NCI-H2227 (cell line): ENCODE data around the gene ULK4.
"Not testable (repeated sequence)": the region's sequence is repeated elsewhere in the genome, so short reads cannot be mapped to it uniquely, and the experiment has no call there.

Experiments used
- DNase-seq: peaks from one replicate; lab custom pipeline; 2025; ENCODE audit not compliant: unreplicated experiment; lab: John Stamatoyannopoulos, UW

The ULK4 gene

DNA sequence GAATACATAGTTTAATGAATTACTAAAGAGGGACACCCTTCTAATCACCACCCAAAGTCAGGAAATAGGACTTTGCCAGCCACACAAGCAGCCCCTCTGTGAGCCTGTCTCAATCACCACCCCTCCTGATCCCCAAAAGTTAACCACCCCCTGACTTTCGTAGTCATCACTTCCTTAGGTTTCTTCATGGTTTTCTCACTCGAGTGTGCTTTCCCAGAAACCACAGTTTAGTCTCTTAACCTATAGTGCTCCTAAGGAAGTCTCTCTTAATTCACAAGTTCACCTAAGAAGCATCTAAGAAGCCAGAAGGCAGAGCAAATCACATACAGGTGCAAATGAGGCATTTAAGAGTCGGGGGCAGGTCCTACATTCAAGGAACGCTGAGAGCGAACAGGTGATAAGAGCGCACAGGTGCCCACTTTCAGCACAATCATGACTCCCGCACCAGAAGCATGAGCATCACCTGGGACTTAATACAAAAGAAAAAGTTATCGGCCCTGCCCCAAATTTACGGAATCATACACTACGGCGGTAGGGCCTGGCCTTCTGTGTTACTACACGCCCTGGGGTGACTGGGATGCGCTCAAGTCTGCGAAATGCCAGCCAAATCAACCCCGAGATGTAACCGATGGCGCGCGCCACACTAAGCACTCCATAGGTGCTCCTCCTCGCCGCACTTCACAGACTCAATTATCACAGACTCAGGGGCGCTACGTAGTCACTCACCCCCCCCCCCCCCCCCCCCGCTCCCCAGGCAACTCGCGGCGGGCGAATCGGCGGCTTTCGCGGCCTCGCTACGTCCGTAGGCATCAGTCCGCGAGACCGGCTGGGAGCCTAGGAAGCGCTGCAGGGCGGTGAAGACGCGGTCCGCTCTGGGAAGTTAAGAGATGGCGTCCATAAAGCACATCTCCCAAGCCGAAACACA lies 815 bp downstream of the ULK4 start:
- peak; percentile 75 for DNase-seq

DNA sequence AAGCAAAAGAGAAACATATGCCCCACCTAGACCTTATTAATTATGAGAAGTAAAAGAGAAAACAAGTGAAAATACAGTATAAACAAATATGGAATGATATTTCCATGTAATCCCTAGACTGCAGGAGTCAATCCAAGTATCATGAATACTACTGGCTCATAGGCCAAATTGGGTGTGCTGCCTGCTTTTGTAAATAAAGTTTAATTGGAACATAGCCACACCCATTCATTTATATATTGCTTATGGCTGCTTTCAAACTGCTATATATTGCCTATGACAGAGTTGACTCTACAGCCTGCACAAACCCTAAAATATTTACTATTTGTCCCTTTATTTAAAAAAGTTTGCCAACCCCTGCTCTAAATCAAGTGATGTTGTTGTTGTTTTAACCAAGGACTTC lies 5.3 kb downstream of the ULK4 start:
- no peak for DNase-seq

DNA sequence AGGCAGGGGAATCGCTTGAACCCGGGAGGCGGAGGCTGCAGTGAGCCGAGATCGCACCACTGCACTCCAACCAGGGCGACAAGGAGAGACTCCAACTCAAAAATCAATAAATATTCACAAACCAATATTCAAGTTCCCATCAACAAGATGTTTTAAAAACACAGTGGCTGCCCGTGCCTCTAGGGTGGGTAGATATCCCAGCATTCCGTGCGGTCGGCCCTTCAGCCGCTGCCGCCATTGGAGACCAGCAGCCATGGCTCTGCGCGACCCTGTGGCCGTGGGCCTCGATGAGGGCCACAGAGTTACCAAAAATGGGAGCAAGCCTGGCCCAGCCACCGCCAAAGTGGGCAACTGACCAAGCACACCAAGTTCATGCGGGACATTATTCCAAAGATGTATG lies 6.7 kb downstream of the ULK4 start:
- no peak for DNase-seq

DNA sequence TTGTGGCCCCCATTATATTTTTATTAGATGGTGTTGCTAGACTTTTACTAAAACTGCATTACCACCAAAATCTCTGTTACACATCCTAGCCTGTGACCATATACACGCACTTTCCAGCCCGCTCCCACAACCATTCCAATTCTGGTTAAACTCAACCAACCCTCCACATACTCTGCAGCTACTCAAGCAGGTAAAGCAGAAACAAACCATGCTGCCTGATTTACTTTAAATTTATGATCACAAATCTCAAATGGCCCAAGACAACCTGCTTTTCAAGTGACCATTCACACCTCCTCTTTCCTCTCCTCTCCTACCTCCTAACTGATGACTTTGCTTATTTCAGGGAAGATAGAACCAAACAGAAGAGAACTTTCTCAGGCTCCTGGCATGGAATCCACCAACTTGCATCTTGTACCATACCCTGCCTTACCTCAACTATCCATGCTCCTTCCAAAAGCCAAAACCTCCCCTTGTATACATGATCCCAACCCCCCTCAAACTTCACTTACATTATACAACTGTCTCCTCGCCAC lies 18.5 kb downstream of the ULK4 start:
- DNase-seq: no peak

DNA sequence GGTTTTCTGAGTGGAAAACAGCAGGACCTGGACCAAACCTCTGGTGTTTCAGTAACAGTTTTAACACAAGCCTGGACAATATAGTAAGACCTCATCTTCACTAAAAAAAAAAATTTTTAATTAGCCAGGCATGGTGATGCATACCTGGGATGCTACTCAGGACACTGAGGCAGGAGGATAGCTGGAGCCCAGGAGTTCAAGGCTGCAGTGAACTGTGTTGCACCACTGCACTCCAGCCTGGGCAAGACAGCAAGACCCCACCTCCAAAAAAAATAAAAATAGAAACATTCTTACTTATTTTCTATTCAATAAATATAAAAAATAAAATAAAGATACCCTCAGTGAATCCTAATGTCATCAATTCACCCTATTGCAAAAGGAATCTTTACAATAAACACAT lies 21.5 kb downstream of the ULK4 start:
- no peak for DNase-seq

DNA sequence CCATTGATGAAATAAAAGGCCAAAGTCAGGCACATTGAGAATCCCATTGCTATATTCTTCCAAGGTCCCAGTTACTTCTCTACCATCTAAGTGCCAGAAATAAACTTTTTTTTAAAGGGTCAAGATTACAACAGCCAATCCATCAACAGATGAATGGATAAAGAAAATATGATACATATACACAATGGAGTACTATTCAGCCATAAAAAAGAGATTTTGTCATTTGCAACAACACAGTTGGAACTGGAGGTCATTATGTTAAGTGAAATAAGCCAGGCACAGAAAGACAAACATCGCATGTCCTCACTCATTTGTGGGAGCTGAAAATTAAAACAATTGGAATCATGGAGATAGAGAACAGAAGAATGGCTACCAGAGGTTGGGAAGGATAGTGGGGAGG lies 25.5 kb downstream of the ULK4 start:
- no peak for DNase-seq

DNA sequence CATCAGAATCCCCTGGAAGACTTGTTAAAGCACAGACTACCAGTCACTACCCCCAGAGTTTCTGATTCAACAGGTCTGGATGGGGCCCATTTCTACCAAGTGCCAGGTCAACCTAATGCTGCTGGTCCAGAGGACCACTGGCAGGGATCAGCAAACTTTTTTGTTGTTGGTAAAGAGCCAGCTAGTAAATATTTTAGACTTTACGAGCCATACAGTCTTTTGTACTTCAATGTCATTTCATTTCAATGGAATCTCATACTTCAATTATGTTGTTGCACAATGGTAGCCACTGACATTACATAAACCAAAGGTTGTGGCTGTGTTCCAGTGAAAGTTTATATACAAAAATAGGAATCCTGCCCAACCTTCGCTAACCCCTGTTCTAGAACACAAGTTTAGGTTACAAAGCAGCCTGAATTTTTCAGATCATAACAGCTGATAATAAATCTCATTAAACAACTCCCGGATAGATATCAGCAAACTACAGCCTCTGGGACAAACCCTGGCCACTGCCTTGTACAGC lies 28.7 kb downstream of the ULK4 start:
- DNase-seq: no peak

DNA sequence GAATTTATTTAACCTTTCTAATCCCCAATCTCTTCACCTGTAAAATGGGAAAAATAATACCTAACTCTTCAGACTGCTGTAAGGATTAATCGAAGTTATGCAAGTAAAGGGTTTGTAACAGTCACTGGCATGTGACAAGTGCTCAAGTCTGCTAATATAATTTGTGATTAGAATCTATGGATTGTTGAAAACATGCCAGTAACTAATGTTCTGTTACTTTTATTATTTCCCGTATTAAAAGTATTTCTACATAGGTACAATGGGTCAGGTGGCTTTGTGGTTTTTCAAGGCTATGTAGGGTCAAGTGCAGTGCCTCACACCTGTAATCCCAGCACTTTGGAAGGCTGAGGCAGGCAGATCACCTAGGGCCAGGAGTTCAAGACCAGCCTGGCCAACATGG lies 29.4 kb downstream of the ULK4 start:
- DNase-seq: no peak

DNA sequence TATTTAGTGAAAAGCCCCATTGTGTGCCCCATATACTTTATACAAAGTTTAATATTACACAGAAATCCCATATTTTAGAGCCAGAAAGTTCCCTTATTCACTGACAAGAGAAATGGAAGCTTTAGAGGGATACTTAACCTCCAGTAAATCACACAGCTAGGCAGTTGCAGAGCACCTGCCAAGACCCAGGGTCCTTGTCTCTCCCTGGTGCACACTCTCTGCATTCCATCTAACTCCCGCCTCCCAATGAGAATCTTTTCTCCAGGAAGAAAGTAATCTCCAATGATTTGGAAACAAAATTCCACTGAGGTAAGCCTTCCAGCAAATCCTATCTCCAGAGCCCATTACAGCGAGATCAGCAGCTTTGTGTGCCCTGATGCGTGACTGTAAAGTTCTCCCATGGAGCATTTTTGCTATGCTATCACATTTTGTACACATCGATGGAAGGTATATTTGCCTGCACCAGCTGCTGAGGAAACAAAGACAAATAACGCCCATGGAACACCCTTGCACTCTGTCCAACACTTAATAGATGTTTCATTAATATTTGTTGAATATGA lies 41.4 kb downstream of the ULK4 start:
- no peak for DNase-seq

DNA sequence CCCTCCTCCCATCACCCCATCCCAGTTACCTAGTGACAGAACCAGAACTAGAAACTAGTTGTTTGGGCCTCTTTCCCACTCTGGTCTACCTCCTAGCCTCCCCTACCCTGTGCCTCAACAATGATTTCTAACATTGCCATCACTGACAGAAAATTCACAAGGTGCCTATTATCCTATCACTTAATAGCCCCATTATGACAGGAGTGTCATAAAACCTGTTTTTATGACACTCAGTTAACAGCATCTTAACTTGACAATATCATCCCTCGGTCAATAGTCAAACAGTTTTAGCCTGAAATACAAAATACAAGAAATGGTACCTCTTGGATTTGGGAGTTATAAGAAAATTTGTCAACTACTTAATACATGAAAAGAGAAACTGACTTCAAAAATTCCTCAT lies 46.5 kb downstream of the ULK4 start:
- DNase-seq: peak; percentile 7

DNA sequence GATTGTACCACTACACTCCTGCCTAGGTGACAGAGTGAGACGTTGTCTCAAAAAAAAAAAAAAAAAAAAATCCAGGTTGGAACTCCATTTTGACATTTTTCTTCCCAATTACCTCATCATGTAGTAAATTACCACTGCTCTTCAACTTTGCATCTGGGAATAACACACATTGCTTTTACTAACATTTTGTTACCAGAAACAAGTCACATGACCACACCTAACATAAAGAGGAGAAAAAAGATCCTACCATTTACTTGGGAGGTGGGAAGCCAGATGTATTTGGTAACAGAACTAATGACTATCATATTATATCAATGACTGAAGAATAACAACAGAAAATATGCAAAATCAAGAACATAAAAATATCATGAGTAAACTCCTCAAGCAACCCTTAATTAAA lies 49.6 kb downstream of the ULK4 start:
- DNase-seq: no peak

DNA sequence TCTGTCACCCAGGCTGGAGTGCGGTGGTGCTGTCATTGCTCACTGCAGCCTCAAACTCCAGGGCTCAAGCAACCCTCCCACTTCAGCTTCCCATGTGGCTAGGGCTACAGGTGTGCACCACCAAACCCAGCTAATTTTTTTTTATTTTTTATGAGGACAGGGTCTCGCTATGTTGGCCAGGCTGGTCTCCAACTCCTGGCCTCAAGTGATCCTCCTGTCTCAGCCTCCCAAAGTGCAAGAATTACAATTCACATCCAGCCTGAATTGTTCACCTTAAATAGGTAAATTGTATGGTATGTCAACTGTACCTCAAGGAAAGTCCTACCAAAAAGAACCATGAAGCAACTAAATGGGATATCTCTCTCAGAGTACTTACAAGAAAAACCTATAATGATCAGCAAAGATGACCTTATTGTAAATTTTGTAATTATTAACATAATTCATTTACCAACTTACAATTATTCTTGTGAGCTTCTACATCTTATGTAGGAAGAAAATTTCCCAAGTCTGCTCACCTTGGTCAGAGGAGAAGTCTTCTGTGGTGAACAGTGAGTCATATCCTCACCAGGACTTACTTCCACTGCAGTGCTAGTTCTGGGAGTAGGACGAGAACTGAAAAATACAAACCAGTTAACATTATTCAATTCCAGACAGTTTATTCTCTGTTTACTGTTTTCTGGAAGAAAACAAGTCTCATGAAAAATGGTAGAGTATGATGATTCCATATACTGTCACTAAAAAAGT lies 54.4 kb downstream of the ULK4 start:
- no peak for DNase-seq

DNA sequence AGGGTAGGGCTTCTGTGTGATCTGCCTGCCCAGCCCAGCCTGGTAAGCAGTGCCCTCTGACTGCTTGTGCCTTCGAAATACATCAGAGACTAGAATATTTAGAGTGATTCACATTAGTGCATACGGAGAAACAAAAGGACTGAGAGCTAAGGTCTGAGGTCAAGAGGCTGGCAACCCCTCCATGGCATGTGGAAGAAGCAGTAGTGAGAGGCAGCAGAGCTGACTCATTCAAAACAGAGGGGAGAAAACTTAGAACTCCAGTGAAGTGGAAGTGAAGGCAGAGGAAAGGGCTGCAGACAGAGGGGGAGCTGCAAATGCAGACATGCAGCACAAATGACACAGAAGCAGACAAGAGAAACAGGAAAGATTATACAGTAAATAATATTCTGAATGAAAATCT lies 61.6 kb downstream of the ULK4 start:
- no peak for DNase-seq

DNA sequence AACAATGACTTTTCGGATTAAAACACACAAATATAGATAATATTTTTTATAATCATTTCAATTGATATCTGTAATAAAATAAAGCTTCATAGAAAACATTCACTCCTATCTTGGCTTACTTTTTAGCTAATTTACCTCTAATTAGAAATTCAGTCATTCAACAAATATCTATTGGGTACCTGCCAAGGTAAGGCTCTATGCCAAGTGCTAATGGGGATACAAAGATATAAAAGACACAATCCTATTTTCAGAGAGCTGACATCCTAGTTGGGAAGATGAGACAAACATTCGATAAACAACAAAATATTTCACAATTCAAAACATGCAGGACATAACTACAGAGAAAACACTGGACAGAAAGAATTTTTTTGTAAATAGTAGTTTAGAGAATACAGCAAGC lies 63.3 kb downstream of the ULK4 start:
- DNase-seq: no peak

DNA sequence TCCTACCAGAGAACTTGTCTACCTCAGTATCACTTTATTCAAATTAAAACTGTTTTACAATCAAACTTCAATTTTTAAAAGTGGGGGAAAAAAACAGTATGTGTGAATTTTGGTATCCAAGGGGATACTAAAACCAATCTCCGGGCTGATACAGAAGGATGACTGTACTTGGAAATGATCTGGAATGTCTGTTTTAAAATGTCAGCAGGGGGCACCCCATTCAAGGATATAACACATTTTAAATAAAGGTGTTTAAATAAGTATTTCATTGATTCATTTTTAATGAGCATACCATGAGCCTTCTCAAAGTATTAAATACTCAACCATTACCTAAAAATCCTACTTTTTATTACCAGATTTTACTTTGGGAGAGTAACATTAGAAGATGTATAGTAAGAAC lies 67.9 kb downstream of the ULK4 start:
- DNase-seq: peak; percentile 6

DNA sequence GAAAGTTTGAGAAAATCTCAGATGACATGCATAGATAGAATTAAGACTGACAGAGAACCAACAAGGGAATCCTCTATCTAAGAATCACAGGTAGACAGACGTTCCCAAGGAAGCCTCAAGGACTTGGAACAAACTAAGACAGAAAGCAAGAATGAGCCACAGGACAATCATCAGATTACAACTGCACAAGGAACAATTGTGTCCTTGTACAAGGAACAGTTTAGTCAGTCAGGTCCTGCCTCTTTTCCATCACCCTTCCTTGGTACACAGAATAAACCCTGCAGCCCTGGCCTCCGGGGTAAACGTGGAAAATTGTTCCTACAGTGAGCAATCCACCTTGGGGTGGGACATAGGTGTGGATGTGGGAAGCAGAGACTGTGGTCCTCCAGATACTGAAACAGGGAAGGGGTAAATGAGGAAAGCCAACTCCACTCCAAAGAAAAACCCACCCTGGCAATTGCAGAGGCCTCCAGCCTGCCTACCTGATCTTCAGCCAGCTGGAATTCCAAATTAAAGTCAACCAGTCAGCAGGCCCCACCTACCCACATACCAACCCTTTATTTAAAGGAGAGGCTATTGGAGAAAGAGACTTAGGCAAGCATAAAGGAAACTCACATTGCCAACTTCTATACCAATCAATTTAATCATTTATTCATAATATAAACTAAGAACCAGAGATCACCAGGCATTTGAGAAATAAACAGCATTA lies 73.4 kb downstream of the ULK4 start:
- no peak for DNase-seq

DNA sequence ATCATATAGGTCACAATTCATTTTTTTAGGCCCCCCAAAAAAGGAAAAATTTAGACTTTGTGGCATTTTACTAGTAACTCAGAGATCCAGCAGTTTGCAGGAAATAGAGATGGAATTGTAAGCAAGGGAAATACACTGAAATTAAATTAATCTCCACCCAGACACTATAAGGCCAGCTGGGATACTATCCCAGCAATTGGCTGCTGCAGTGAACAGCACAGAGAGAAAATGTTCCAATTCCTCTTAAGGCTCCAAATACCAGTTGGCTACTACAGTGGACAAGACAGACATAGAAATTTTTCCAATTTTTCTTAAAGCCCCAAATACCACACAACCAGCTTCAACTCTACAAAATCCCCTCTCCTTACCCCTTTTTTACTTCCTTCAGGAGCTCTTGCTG lies 78.9 kb downstream of the ULK4 start:
- no peak for DNase-seq

DNA sequence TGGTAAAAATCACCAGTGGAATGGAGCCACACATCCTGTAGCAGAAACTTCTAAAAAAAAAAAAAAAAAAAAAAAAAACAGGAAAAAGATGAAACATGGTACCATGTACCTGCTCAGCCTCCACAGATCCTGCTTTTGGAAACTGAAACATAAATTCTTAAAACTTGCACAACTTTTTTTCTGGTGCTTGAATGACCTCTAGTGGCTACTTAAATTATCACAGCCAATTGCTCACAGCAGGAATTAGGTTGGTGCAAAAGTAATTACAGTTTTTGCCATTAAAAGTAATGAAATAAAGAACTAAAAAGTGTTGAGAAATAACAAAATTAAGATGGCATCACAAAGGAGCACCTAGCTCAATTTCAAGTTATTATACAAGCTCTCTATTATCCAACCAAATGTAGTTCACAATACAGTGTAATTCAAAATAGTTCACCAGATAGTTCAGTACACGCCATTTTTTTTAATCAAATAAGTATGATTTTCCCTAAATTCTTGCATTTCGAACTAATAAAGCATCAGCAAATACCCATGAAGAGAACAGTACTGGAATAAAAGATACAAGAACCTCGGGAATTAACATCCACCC lies 80.6 kb downstream of the ULK4 start:
- peak; percentile 41 for DNase-seq

DNA sequence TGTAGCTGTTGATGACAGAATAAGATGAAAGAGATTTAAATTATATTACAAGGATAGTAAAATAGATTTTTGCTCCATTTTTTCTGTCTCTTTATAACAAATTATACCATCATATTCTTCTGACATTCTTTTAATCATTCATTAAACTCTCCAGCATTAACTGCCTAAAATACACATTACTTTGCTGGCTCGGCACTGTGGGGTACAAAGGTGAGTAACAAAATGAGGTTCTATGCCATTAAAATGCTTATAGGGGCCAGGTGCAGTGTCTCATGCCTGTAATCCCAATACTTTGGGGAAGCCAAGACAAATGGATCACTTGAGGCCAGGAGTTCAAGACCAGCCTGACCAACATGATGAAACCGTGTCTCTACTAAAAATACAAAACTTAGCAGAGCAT lies 81.5 kb downstream of the ULK4 start:
- DNase-seq: no peak

DNA sequence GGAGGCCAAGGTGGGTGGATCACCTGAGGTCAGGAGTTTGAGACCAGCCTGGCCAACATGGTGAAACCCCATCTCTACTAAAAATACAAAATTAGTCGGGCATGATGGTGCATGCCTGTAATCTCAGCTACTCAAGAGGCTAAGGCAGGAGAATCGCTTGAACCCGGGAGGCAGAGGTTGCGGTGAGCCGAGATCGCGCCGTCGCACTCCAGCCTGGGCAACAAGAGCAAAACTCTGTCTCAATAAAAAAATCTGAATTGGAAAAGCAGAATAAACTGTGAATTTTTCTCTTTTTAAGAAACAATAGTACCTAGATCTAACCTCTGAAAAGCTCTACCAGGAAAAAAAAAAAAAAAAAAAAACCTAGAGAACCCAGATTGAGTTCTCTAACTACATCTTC lies 84.2 kb downstream of the ULK4 start:
- DNase-seq: not testable (repeated sequence)

DNA sequence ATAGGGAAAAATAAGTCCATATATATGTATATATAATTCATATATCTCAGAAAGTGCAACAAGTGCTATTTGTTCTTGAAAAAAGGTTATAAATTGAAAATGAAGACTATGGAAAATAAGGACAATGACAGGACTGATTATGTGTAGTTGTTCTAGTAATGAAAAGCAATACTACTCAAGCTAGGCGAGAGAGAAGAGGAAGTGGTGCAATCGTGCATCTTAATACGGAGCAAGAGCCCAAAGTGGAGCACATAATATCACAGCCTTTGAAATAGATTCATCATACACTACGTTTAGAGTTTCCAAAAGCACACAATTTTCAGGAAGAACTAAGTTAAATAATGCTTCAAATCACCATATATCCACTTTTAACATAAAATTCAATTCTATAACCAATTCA lies 87.9 kb downstream of the ULK4 start:
- DNase-seq: no peak
